GM21825 (cell line): ENCODE data around the gene ADAMTS16.

ENCODE experiments used
- ATAC-seq: cut with Tn5 transposase; IDR thresholded peaks from one replicate; pipeline ENCODE4 v1.9.1; 2021; ENCODE audit warnings: mild to moderate bottlenecking, moderate library complexity; ENCODE audit not compliant: unreplicated experiment

The ADAMTS16 gene

DNA sequence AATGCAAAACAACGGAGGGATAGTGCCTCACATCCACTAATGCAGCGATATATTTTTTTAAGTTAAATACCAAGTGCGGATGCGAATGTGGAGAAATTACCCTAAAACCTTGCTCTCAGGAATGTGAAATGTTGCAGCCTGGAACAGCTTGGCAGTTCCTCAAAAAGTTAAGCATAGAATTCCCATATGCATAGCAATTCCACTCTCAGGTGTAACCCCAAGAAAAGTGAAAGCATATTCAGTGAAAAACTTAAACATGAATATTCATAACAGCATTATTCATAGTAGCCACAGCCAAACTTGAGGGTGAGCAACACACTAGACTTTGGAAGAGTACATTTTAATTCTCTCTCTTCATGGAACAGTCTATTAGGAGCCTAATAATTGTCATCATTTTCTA, 199.1 kb downstream of the ADAMTS16 start:
- no peak for ATAC-seq

DNA sequence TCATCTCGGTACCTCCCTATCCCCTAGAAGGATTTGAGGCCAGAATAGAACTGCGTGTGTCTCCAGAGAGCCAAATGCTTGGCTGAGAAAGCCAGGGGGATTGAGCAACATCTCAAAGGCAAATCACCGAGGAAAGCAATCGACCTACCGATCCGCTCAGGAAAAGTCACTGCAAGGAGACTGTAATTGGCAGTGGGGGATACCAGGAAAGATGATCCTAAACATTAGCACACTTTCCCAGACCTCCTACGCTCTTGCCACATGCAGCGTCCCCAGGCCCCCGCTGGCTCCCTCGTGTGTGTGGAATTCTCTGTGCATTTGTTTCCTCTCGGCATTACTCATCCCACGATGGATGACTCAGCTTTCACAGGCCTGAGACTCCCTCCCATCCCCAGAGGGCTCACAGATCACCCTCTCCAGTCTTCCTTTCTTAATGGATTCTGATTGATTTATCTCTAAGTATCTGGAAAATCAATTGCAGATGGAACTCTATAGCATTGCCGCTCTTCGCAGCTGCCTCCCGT, 200.1 kb downstream of the ADAMTS16 start:
- no peak for ATAC-seq

DNA sequence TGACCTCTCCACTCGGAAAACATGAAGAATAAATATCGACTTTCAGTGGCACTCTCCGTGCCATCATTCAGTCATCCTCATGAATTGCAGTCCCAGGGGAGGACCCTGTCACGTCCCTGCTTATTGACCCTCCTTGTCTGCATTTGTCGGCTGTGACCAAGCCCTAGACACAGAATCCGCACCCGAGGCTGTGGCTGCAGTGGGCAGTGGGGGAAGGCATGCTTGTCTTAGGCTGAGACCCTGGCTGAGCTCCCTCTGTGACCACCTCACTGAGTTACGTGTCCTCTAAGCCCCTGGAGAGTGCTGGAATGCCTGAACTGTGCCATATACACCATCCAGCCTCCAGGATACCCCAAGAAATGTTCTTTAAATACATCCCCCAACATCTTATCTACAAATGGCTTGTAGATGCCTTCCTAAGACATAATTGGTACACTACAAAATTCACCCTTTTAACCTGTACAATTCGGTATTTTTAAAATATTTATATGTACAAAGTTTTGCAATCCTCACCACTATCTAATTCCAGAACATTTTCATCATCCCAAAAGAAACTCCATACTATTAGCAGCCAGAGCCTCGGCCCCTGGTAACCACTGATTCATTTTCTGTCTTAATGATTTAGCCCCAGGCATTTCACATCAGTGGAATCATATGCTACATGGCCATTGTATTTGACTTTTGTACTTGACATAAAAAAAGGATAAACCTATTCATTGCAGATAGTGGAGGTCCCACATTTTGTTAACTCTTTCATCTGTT, 201.6 kb downstream of the ADAMTS16 start:
- no peak for ATAC-seq

DNA sequence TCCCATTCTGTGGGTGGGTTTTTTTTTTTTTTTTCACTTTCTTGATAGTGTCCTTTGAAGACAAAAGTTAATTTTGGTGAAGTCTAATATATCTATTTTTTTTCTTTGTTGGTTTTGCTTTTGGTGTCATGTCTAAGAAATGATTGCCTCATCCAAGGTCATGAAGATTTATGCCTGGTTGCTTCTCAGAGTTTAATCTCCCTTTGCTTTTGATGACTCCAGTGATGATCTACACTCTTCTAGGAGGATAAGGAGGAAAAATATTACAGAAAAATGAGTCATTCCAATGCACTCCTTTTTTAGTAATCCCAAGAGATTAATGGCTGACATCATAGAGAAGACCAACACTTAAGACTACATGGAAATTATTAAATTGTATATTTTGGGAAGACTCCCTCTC, 202.7 kb downstream of the ADAMTS16 start:
- no peak for ATAC-seq

DNA sequence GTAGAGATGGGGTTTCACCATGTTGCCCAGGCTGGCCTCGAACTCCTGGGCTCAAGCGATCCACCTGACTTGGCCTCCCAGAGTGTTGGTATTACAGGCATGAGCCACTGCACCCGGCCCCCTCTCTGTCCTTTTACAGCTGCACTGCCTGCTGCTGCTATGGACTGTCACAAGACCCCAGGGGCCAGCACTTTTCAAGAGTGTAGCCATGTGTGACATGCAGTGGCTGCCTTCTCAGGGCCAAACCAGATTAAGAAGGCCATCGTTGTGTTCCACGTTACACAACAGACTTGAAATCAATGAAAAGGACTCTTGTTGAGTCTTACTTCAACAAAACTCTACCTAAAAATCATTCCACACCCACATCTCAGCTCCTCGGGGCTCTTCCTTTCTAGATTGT, 203.4 kb downstream of the ADAMTS16 start:
- no peak for ATAC-seq

DNA sequence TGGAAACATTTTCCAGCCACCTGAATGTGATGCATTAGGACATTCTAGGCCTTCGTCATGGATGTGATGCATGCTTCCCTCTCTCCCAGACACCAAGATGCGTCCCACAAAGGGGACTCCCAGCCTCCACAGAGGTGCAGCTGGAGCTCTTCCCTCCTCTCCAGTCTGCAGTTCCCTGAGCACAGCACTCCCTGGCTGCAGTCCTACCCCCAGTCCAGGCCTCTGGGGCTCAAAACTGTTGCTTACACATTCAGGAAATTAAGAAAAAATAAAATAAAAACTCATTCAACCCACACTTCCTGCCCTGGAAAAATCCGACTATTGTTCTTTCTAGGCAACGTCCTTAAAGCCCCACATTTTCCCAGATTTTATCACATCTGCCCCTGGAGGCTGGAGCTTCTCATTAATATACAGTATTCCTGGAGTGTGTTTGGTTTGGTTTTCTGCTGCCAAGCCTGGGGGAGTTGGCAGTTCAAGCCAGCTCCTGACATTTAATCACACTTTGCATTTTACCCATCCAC, 204.0 kb downstream of the ADAMTS16 start:
- no peak for ATAC-seq

DNA sequence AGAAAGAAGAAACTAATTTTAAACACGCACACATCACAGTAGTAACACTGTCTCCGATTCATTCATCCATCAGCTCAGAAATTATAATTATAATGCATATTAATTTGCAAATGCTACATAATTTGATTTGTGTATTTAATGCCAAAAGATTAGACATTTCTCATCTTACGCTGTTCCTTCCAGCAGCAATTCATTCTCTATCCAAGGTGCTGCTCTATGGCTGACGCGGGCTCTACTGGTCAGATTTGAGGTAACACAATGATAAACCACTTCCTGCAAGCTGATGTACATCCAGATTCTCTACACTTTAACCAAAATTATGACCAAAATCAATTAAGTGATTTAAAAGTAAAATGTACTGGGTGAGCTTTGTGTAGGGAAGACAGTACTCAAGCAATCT, 204.5 kb downstream of the ADAMTS16 start:
- ATAC-seq: no peak

DNA sequence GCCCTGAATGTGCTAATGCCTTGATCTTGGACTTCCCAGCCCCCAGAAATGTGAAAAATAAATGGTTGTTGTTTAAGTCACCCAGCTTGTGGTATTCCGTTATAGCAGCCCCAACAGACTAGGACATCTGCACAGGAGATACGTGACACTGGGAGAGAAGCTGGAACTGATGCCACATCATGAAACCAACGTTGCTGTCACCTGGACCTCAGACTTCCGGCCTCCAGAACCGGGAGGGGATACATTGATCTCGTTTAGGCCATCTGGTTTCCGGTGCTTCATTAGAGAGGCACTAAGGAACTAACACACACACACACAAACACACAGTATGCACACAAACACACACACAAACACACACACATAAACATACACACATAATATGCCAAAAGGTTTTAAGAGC, 207.3 kb downstream of the ADAMTS16 start:
- ATAC-seq: no peak

DNA sequence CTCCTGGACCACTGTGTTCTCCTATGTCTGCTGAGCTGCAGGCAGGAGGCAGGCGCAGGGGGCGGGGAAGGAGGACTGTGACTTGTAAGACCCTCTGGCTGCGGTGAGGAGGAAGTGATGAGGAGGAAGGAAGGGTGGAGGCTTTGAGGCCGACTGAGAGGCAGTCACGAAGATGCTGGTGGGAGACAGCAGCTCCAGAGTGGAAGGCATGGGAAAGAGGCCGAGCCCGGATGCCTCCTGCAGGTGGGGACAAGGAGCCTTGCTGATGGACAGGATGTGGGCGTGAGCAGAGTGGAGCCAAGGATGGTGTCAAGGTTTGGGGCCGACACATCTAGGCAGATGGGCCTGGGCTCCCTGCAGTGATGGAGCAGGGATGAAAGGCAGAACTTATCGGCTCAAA, 208.0 kb downstream of the ADAMTS16 start:
- no peak for ATAC-seq

DNA sequence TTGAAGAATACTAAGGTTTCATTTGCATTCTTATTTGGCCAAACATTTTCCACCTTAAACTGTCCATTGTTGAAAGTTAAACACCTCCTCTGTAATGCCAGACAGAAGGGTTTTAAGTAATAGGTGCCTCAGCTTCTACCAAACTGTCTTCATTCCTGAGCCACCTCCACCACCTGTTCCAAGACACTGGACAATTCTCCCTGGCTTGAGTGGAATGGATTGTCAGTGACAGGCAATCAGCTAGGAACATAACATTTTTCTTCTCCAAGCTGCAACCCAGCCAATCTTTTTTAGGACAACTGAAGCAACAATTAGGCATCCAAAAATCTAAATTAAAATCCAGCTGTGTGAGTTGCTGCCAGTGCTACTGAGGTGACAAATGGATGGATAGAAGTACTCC, 208.4 kb downstream of the ADAMTS16 start:
- no peak for ATAC-seq

DNA sequence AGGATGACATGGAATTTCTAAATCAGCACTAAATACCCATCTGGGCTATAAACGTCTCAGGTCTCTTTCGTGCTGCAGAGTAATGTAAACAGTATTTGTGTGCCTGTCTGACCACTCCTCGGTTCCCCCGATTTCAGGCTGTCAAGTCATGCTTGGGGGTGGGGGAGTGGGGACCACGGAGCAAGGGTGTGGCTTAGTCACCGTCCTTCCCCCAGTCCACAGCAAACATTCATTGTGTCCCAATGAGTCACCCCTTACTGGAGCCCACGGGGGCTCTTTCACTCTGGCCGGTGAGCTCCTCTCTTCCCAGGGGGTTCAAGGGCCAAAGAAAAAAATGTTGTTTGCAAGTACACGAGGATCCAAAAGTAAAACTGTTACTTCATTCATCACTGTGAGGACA, 210.0 kb downstream of the ADAMTS16 start:
- no peak for ATAC-seq

DNA sequence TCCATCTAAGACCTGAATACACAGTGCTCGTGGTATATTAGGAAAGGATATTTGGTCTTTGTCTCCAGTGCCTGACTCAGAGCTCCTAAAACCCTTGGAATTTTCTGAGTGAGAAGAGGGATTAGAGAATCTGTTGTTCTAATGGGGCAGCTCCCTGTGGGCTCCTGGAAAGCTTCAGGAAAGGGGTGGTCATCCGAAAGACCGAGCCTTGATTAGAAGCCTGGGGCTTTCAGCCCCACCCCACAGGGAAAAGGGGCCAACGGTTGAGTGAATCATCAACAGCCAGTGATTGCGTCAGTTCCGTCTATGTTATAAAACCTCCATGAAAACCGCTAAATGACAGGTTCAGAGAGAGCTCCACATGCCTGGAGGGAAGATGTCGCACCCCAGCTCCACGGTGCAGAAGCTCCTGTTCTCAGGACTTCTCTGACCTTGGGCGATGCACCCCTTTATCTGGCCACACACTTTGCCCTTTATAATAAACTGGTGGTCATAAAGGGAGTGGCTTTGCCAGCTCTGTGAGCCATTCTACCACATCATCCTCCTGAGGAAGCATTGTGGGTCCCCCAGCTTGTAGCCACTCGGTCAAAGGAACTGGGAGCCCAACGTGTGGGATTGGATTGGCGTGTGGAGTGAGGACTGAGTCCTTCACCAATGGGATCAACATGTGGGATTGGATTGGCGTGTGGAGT, 211.3 kb downstream of the ADAMTS16 start:
- no peak for ATAC-seq

DNA sequence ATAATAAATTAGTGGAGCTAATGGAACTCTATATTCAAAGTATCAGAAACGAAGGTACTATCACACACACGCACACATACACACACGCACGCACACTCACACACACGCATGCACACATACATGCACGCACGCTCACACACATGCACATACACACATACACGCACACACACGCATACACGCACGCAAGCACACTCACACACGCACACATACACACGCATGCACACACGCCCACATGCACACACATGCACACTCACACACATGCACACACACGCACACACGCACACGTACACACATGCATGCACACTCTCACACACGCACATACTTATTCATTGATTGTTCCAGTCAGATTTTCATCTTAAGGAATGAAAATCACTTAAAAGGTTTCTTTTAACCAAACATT, 212.5 kb downstream of the ADAMTS16 start:
- ATAC-seq: no peak

DNA sequence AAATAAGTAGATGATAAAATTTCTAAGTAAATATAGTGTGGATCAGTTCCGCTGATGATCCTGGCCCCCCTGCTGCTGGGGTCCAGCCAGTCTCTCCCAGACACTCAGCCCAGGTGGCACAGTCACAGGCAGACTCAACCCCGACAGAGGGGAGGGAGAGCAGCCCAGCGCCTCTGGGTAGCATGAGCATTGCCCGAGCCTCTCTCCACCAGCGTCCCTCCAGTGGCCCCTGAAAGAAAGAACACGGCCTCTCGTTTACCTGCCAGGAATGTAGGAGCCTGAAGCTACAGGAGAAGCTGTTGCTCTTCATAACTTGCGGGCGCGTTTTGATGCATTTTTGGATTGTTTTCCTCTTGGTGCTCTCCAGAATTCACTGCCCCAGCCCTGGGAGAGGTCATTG, 213.6 kb downstream of the ADAMTS16 start:
- no peak for ATAC-seq

DNA sequence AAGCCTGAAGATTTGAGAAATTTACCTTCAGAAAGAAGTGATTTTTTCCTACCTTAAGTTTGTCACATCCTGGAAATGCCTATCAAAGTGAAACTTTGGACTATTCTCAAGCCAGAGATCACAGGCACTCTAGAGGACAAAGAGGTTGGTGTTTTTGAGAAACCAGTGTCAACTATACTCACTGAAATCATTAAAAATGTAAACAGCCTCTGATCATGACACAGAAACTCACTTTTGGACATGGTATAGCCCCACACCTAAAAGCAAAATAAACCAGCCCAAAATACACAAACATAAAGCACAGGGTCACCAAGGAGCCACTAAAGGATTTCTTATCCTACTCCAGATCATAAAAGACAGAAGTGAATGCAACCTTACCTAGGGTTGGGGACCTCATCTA, 216.6 kb downstream of the ADAMTS16 start:
- ATAC-seq: no peak

DNA sequence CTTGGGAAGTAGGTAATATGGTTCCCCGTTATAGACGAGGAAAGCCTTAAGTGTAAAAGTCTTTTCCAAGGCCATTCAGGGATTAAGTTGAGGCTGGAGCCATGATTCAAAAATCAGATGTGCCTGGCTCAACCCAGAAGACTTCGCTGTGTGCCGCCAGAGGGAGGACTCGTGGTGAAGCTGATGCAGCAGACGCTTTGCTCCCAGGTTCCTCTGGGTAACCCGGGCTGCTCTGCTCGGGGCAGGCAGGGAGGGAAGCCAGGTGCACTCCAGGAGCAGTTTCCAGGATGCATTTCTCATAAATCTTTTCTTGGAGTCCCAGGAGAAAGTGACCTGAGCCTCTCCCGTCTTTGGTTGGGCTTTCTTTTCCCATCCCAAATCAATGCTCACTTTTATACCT, 219.5 kb downstream of the ADAMTS16 start:
- ATAC-seq: no peak

DNA sequence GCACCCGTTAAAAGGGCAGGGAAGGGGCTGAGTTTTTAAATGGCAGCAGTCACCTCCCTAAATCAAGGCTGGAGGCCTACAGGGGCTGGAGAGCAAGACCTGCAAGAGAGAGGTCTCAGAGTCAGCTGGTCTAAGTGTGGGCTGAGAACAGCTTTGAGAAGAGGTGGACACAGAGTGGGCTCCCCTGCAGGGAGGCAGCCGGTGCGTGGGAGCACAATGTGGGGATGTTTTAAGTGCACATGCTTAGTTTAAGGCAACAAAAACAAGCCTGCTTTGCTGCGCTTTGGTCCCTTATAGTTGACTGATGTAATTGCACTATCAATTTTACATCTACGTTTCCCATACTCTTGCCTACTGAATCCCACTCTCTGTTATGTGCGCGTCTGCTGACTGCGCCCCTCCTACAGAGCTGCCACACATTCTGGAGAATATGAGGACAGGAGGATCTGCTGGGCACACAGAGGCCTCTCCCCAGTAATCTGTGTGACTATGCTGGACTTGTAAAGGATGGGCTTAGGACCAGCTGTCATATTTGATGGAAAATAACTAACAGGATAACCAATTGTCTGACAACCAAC, 220.3 kb downstream of the ADAMTS16 start:
- ATAC-seq: no peak

DNA sequence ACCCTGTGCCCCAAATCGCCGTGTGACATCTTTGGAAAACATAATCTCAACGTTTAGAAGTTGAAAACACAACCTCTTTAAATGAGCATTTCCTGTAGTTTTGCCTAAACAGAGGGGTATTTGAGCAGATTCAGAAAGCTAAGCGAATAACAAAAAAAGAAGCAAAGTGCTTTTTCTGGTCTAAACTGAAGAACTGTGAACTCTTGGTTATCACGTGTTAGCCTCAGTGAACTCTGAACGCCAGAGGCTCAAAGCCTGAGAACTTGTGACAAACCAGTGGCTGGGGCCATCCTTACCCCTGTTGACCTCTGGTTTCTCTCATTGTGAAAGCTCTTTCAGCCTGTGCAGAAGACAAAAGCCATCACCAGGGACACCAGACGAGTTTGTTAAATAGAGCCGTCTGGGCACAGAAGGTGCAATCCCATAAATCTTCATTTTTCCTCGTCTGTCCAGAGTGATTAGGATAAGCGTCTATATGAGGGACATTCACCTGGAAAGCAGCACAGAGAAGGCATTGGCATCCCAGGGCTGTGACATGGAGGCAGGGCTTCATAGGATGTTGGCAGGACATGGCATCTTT, 220.9 kb downstream of the ADAMTS16 start:
- no peak for ATAC-seq

DNA sequence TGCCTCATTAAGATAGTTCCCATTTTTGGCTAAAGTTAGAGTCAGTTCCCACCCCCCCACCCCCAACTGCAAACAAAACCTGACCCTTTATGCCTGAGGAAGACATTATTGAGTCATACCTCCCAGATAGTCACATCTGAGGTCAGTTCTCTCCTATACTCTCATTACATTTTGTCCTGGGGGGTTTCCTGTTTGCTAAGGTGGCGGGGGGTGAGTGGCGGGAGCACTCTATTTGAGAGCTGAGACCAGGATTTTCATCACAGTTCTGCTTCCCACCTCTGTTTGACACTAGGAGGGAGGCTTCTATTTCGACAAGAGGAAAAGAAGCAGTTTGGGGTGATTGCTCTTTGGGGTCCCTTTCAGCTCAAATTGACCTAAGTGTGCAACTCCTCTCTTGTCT, 222.9 kb downstream of the ADAMTS16 start:
- ATAC-seq: no peak

DNA sequence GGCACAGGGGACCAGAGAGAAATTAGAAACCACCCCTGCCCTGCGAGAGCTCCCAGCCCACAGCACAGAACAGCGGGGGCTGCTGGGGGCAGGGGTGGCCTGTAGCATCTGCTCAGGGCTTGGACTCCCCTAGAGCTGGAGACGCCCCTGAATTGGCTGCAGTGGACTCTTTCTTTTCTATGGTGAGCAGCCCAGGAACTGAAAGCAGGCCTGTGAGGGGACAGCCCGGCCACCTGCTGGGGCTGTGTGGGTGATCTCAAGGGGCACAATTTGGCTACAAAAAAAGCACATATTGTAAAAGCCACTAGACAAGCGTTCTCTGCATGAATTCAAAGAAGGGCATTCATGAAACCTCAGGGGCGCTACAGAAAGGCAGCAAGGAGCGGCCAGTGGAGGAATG, 224.8 kb downstream of the ADAMTS16 start:
- no peak for ATAC-seq

DNA sequence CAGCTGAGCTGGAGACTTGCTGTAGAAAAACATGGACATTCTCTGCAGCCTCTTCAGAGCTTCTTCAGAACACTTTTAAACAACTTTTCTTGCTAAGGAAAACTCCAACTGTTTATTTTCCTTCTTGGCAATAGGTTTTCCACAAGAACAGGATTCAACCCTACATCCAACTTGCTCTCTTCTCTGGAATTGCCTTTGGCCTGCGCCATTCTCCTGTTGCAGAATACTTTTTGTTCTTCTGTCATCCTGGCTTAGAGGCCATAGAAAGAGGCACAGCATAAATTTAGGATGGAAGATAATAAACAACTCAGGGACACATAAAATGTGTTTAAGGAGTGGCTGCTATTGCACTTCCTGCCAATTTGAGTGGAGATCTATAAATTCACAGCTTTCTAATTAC, 227.6 kb downstream of the ADAMTS16 start:
- ATAC-seq: no peak
